A673 (cell line): ENCODE results near the gene LSM4.

Experiments used
- EZH2 ChIP-seq: fragments of 200-600 bp; sonication (generic); IDR thresholded peaks from 2 replicates; pipeline ENCODE4 v1.6.1; 2017; ENCODE audit warnings: borderline replicate concordance, low read depth, mild to moderate bottlenecking, mixed read lengths, antibody characterized with exemption, low read length; ENCODE audit not compliant: poor library complexity, severe bottlenecking
- TF ChIP-seq, protein P1 (sequence below): fragments of 300-800, 200-600 bp; sonication (generic); conservative IDR thresholded peaks from 2 replicates; pipeline ENCODE4 v1.5.1; 2017; ENCODE audit warnings: low read depth, mild to moderate bottlenecking, antibody characterized with exemption, low read length, moderate library complexity, mixed read lengths

DNA sequence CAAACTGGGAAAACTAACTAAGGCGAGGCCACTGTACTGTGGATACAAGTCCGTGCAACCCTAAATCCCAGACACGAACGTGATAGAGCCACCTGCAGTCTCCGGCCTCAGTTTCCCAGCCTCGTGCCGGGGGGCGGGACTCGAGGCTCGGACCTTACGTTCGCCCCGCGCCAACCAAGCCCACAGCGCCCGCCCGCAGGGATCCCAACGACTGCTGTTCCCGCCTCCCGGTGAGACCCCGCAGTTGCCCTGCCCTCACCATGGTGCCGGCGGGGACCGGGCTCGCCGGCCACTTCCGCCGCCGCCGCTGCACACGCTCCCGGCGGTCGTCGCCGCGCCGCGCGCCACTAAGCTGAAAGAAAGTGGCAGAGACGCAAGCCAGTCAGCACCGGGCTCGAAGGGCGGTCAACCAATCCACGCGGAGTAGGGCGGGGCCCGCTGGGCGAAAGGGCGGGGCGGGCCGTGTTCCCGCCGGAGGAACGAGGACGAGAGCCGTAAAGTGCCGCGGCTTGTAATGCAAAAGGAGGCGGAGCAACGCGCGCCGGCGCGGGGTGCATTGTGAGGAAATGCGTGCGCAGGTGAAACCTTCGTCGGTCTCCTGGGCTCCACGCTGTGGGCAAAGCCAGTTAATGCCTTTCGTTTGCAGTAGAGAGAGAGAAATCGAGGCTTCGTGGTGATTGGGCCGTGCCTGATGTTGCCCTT, at the start of gene LSM4:
- TF ChIP-seq, protein P1, sequence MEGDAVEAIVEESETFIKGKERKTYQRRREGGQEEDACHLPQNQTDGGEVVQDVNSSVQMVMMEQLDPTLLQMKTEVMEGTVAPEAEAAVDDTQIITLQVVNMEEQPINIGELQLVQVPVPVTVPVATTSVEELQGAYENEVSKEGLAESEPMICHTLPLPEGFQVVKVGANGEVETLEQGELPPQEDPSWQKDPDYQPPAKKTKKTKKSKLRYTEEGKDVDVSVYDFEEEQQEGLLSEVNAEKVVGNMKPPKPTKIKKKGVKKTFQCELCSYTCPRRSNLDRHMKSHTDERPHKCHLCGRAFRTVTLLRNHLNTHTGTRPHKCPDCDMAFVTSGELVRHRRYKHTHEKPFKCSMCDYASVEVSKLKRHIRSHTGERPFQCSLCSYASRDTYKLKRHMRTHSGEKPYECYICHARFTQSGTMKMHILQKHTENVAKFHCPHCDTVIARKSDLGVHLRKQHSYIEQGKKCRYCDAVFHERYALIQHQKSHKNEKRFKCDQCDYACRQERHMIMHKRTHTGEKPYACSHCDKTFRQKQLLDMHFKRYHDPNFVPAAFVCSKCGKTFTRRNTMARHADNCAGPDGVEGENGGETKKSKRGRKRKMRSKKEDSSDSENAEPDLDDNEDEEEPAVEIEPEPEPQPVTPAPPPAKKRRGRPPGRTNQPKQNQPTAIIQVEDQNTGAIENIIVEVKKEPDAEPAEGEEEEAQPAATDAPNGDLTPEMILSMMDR, result no peak
- TF ChIP-seq EZH2, result no peak
